HEK293 (cell line): ENCODE measurements around the gene PODN.

Experiments used
- CTCF ChIA-PET: fragments of 350-600 bp; formaldehyde crosslinking; extraction: SDS; loops from one replicate; lab custom pipeline; 2021; ENCODE audit warnings: antibody characterized with exemption; lab: Yijun Ruan, JAX
- POLR2A ChIA-PET: fragments of 300-600 bp; formaldehyde crosslinking; extraction: SDS; loops from one replicate; lab custom pipeline; 2020; ENCODE audit warnings: antibody characterized with exemption, inconsistent platforms; lab: Yijun Ruan, JAX
- H3K27ac ChIP-seq: fragments of 200-500 bp; sonication (Bioruptor generic); 2 replicates; pipeline ENCODE4 v1.5.1; 2014; ENCODE audit warnings: low read depth, low read length, control low read depth, inconsistent platforms; ENCODE audit errors: extremely low read depth
- H3K36me3 ChIP-seq, 2 experiments: fragments of 200-500 bp in 1 of 2; sonication (Bioruptor generic) in 1 of 2; 1 replicate in 1 of 2; 2 replicates in 1 of 2; pipeline ENCODE4 v1.5.1; 2014 to 2017; ENCODE audit warnings: inconsistent platforms in 2 of 2, low read length in 2 of 2; ENCODE audit not compliant: control insufficient read depth in 2 of 2, insufficient read depth in 1 of 2
- H3K4me1 ChIP-seq: fragments of 200-500 bp; sonication (Bioruptor generic); 2 replicates; pipeline ENCODE4 v1.5.1; 2014; ENCODE audit warnings: mild to moderate bottlenecking, low read length, inconsistent platforms; ENCODE audit not compliant: control insufficient read depth, insufficient read depth
- H3K4me3 ChIP-seq: 2 replicates; pipeline ENCODE4 v1.5.1; 2011; ENCODE audit warnings: low read depth, mild to moderate bottlenecking, control low read depth, low read length, moderate library complexity
- H3K9me3 ChIP-seq: fragments of 200-500 bp; sonication (Bioruptor generic); 2 replicates; pipeline ENCODE4 v1.5.1; 2014; ENCODE audit warnings: low read depth, low read length, inconsistent platforms; ENCODE audit not compliant: control insufficient read depth, insufficient read depth
- EGR2 ChIP-seq: fragments of 450-650 bp; formaldehyde crosslinking; IDR thresholded peaks from 2 replicates; pipeline ENCODE4 v1.5.1; 2016; ENCODE audit warnings: low read depth, missing biosample characterization, missing genetic modification characterization
- FEZF1 ChIP-seq: fragments of 450-650 bp; formaldehyde crosslinking; IDR thresholded peaks from 2 replicates; pipeline ENCODE4 v1.5.1; 2016; ENCODE audit warnings: missing biosample characterization, missing genetic modification characterization
- GLIS1 ChIP-seq: fragments of 450-650 bp; formaldehyde crosslinking; IDR thresholded peaks from 2 replicates; pipeline ENCODE4 v1.5.1; 2016; ENCODE audit warnings: missing biosample characterization, missing genetic modification characterization
- PRDM10 ChIP-seq: fragments of 450-650 bp; formaldehyde crosslinking; IDR thresholded peaks from 2 replicates; pipeline ENCODE4 v1.5.1; 2016; ENCODE audit warnings: missing biosample characterization, missing genetic modification characterization
- SETDB1 ChIP-seq: IDR thresholded peaks from one replicate; pipeline ENCODE4 v1.6.1; 2017; ENCODE audit warnings: mild to moderate bottlenecking, low read length, moderate library complexity, mixed read lengths; ENCODE audit not compliant: insufficient read length
- TRIM28 ChIP-seq: IDR thresholded peaks from 2 replicates; pipeline ENCODE4 v1.6.1; 2011; ENCODE audit warnings: low read length, control low read depth, borderline replicate concordance
- ZBTB17 ChIP-seq: fragments of 450-650 bp; formaldehyde crosslinking; IDR thresholded peaks from 2 replicates; pipeline ENCODE4 v1.5.1; 2016; ENCODE audit warnings: missing biosample characterization, missing genetic modification characterization
- ZBTB20 ChIP-seq: fragments of 450-650 bp; formaldehyde crosslinking; IDR thresholded peaks from 2 replicates; pipeline ENCODE4 v1.5.1; 2016; ENCODE audit warnings: missing biosample characterization, missing genetic modification characterization
- ZNF10 ChIP-seq: fragments of 450-650 bp; formaldehyde crosslinking; IDR thresholded peaks from 2 replicates; pipeline ENCODE4 v1.5.1; 2017; ENCODE audit warnings: missing biosample characterization, missing genetic modification characterization
- ZNF133 ChIP-seq: fragments of 450-650 bp; formaldehyde crosslinking; IDR thresholded peaks from 2 replicates; pipeline ENCODE4 v1.5.1; 2016; ENCODE audit warnings: missing biosample characterization, missing genetic modification characterization
- ZNF148 ChIP-seq: fragments of 450-650 bp; formaldehyde crosslinking; IDR thresholded peaks from 2 replicates; pipeline ENCODE4 v1.5.0; 2017; ENCODE audit warnings: missing biosample characterization, missing genetic modification characterization, borderline replicate concordance
- ZNF175 ChIP-seq: fragments of 450-650 bp; formaldehyde crosslinking; IDR thresholded peaks from 2 replicates; pipeline ENCODE4 v1.5.1; 2016; ENCODE audit warnings: missing biosample characterization, missing genetic modification characterization
- ZNF184 ChIP-seq: fragments of 450-650 bp; IDR thresholded peaks from 2 replicates; pipeline ENCODE4 v1.5.1; 2018; ENCODE audit warnings: missing biosample characterization, mild to moderate bottlenecking, missing genetic modification characterization
- ZNF214 ChIP-seq: fragments of 450-650 bp; formaldehyde crosslinking; IDR thresholded peaks from 2 replicates; pipeline ENCODE4 v1.5.1; 2017; ENCODE audit warnings: missing biosample characterization, mild to moderate bottlenecking, missing genetic modification characterization, borderline replicate concordance
- ZNF324 ChIP-seq: fragments of 450-650 bp; formaldehyde crosslinking; IDR thresholded peaks from 2 replicates; pipeline ENCODE4 v1.5.1; 2016; ENCODE audit warnings: missing biosample characterization, missing genetic modification characterization
- ZNF335 ChIP-seq: fragments of 450-650 bp; formaldehyde crosslinking; conservative IDR thresholded peaks from 2 replicates; pipeline ENCODE4 v1.5.1; 2016; ENCODE audit warnings: missing biosample characterization, missing genetic modification characterization
- ZNF404 ChIP-seq: fragments of 450-650 bp; formaldehyde crosslinking; IDR thresholded peaks from 2 replicates; pipeline ENCODE4 v1.5.1; 2017; ENCODE audit warnings: missing biosample characterization, missing genetic modification characterization
- ZNF488 ChIP-seq: fragments of 450-650 bp; formaldehyde crosslinking; IDR thresholded peaks from 2 replicates; pipeline ENCODE4 v1.5.1; 2016; ENCODE audit warnings: missing biosample characterization, missing genetic modification characterization
- ZNF571 ChIP-seq: fragments of 450-650 bp; formaldehyde crosslinking; IDR thresholded peaks from 2 replicates; pipeline ENCODE4 v1.5.0; 2017; ENCODE audit warnings: missing biosample characterization, missing genetic modification characterization
- ZNF747 ChIP-seq: fragments of 450-650 bp; formaldehyde crosslinking; IDR thresholded peaks from 2 replicates; pipeline ENCODE4 v1.5.1; 2016; ENCODE audit warnings: missing biosample characterization, missing genetic modification characterization
- ZSCAN16 ChIP-seq: fragments of 450-650 bp; formaldehyde crosslinking; IDR thresholded peaks from 2 replicates; pipeline ENCODE4 v1.5.1; 2016; ENCODE audit warnings: missing biosample characterization, missing genetic modification characterization
- ZSCAN5A ChIP-seq: fragments of 450-650 bp; formaldehyde crosslinking; IDR thresholded peaks from 2 replicates; pipeline ENCODE4 v1.5.1; 2016; ENCODE audit warnings: missing biosample characterization, missing genetic modification characterization

Gene PODN

GRCh38 chr1:53107570-53108322, 45.7 kb downstream of the PODN start:
- ChIA-PET POLR2A (interaction anchor here (0.5 kb wide), 1 partner anchor 95 kb away, joined by 6 read pairs; no protein-coding TSS in a partner anchor), CTCF (interaction anchor here (0.5 to 0.9 kb wide), 2 partner anchors 37 to 75 kb away, joined by 3 read pairs; no protein-coding TSS in a partner anchor)
- H3K4me3 ChIP-seq, result no peak overlapping the region
- no peaks in the 10 kb centered on the region for H3K36me3 ChIP-seq
- H3K4me1 ChIP-seq, result peaks cover 8% of the 10 kb centered on the region
- H3K27ac ChIP-seq, result peak overlapping the region; percentile 14; the same call in 1 of the 2 replicates
- no peak for TF ChIP-seq ZNF488 (tag by site-specific recombination)
- TF ChIP-seq PRDM10, result 0 out of 2 replicates have a peak, but pooled peaks have one; percentile 24
- TF ChIP-seq ZNF747, result no peak
- TF ChIP-seq SETDB1, result peak; percentile 13
- no peak for TF ChIP-seq ZNF133
- TF ChIP-seq TRIM28, result peak; percentile 64; the same call in 1 of the 2 replicates
- no peak for TF ChIP-seq ZNF571
- TF ChIP-seq ZNF214 (tag by site-specific recombination), result no peak
- 0 out of 2 replicates have a peak, but pooled peaks have one; percentile 14 for TF ChIP-seq ZNF335 (tag by site-specific recombination)
- peak; percentile 53 for TF ChIP-seq GLIS1 (tag by site-specific recombination)
- TF ChIP-seq ZNF184 (tag by site-specific recombination), result no peak
- no peaks in the 10 kb centered on the region for H3K9me3 ChIP-seq

GRCh38 chr1:53108646-53109580, 46.9 kb downstream of the PODN start:
- ChIA-PET CTCF (interaction anchor here (0.8 kb wide), 1 partner anchor 73 kb away, joined by 3 read pairs; no protein-coding TSS in a partner anchor), POLR2A (interaction anchor here (1.3 kb wide), 1 partner anchor 37 kb away, joined by 3 read pairs; no protein-coding TSS in a partner anchor)
- H3K27ac ChIP-seq, result peak overlapping the region; percentile 38; the same call in 1 of the 2 replicates
- H3K4me1 ChIP-seq, result peaks cover 8% of the 10 kb centered on the region
- no peak overlapping the region for H3K4me3 ChIP-seq
- no peaks in the 10 kb centered on the region for H3K9me3 ChIP-seq
- no peaks in the 10 kb centered on the region for H3K36me3 ChIP-seq
- TF ChIP-seq ZBTB20 (0 out of 2 replicates have a peak, but pooled peaks have one; percentile 41), ZNF10 (peak; percentile 54; the same call in 1 of the 2 replicates), GLIS1 (tag by site-specific recombination) (peak; percentile 76), ZBTB17 (tag by site-specific recombination) (peak; percentile 15; the same call in 1 of the 2 replicates), ZNF404 (tag by site-specific recombination) (no peak), EGR2 (tag by site-specific recombination) (no peak), ZSCAN16 (tag by site-specific recombination) (no peak), FEZF1 (no peak), ZNF148 (tag by site-specific recombination) (no peak), ZNF175 (tag by site-specific recombination) (no peak), ZNF324 (tag by site-specific recombination) (no peak), ZSCAN5A (tag by site-specific recombination) (no peak)
